GM21825 (cell line): Measurements from ENCODE around the gene LACTBL1.
"Not testable (repeated sequence)": the region's sequence is repeated elsewhere in the genome, so short reads cannot be mapped to it uniquely, and the experiment has no call there.

Experiments used
- ATAC-seq: cut with Tn5 transposase; IDR thresholded peaks from one replicate; pipeline ENCODE4 v1.9.1; 2021; ENCODE audit warnings: mild to moderate bottlenecking, moderate library complexity; ENCODE audit not compliant: unreplicated experiment

Gene LACTBL1

GRCh38 chr1:22949822-22950331, 22.8 kb downstream of the LACTBL1 start:
- no peak for ATAC-seq

GRCh38 chr1:22945171-22945570, 27.5 kb downstream of the LACTBL1 start:
- not testable (repeated sequence) for ATAC-seq

- ATAC-seq = no peak
Observed at GRCh38 chr1:22944346-22945055, 28.2 kb downstream of the LACTBL1 start.

- no peak for ATAC-seq
Observed at GRCh38 chr1:22941257-22941656, 31.4 kb downstream of the LACTBL1 start.

GRCh38 chr1:22936681-22937080, 36.0 kb downstream of the LACTBL1 start:
- no peak for ATAC-seq

GRCh38 chr1:22935433-22935832, 37.2 kb downstream of the LACTBL1 start:
- no peak for ATAC-seq

GRCh38 chr1:22932803-22933470, 39.7 kb downstream of the LACTBL1 start:
- ATAC-seq = no peak

GRCh38 chr1:22930240-22930912, 42.3 kb downstream of the LACTBL1 start:
- ATAC-seq = no peak

- ATAC-seq = no peak
Observed at GRCh38 chr1:22925111-22925510, 47.6 kb downstream of the LACTBL1 start.

GRCh38 chr1:22922640-22923039, 50.0 kb downstream of the LACTBL1 start:
- no peak for ATAC-seq

GRCh38 chr1:22921452-22922126, 51.1 kb downstream of the LACTBL1 start:
- ATAC-seq = no peak

GRCh38 chr1:22920734-22921451, 51.8 kb downstream of the LACTBL1 start:
- no peak for ATAC-seq

- no peak for ATAC-seq
Observed at GRCh38 chr1:22920026-22920733, 52.5 kb downstream of the LACTBL1 start.

- ATAC-seq = no peak
Observed at GRCh38 chr1:22919341-22920025, 53.2 kb downstream of the LACTBL1 start.

GRCh38 chr1:22918644-22919043, 54.0 kb downstream of the LACTBL1 start:
- no peak for ATAC-seq

GRCh38 chr1:22917989-22918388, 54.7 kb downstream of the LACTBL1 start:
- ATAC-seq = no peak

GRCh38 chr1:22916471-22916820, 56.2 kb downstream of the LACTBL1 start:
- ATAC-seq = no peak

- no peak for ATAC-seq
Observed at GRCh38 chr1:22915816-22916470, 56.7 kb downstream of the LACTBL1 start.

GRCh38 chr1:22915231-22915630, 57.4 kb downstream of the LACTBL1 start:
- ATAC-seq = no peak
